Uterus (tissue), 4 donors: ENCODE data around the gene SCAP. TPM values are rescaled to one million over a fixed set of nuclear protein-coding genes. Genes with fewer than 3 reads are reported as not detected.

Experiments used
- DNase-seq, 2 donors: peaks; one replicate each; pipeline ENCODE4 v3.0.0-alpha.2; 2019 to 2020
- H3K27ac ChIP-seq, 2 donors: fragments of 200-600 bp; sonication (generic); 1 replicate in 1 of 2; 2 replicates in 1 of 2; pipeline ENCODE4 v1.5.1; 2016 to 2018
- H3K27me3 ChIP-seq, 2 donors: fragments of 200-600 bp; sonication (generic); one replicate each; pipeline ENCODE4 v1.5.1; 2018 to 2019; ENCODE audit warnings: control low read depth in 1 of 2
- H3K36me3 ChIP-seq, 2 donors: fragments of 200-600 bp; sonication (generic); one replicate each; pipeline ENCODE4 v1.5.1; 2019; ENCODE audit warnings: control low read depth in 1 of 2
- H3K4me1 ChIP-seq, 2 donors: fragments of 200-600 bp; sonication (generic); one replicate each; pipeline ENCODE4 v1.5.1; 2018 to 2019; ENCODE audit warnings: control low read depth in 1 of 2
- H3K4me3 ChIP-seq, 2 donors: fragments of 200-600 bp; sonication (generic); 1 replicate in 1 of 2; 2 replicates in 1 of 2; pipeline ENCODE4 v1.5.1; 2018 to 2019; ENCODE audit warnings: mild to moderate bottlenecking in 1 of 2
- H3K9me3 ChIP-seq, 2 donors: fragments of 200-600 bp; sonication (generic); one replicate each; pipeline ENCODE4 v1.5.1; 2019; ENCODE audit warnings: control low read depth in 1 of 2
- POLR2A ChIP-seq, 2 donors: fragments of 450-650 bp; IDR thresholded peaks; one replicate each; pipeline ENCODE4 v1.6.1; 2016; ENCODE audit warnings: antibody characterized with exemption in 2 of 2, mild to moderate bottlenecking in 1 of 2, moderate library complexity in 1 of 2
- intact Hi-C: fragments of 100-400 bp; cut with DNase I; formaldehyde crosslinking; loops from one replicate; pipeline ENCODE4 v1.15.1; 2023; ENCODE audit warnings: low total_unique reads
- total RNA-seq, 4 donors: library from RNA; depleted of rRNA in 3 of 4; stranded (reverse); fragments of >200 nt in 3 of 4; gene quantifications; one replicate each; pipeline versions ENCODE4 v1.1.0 to v1.2.4, GENCODE V29; 2014 to 2023
- TF ChIP-seq, protein P1 (sequence below), 4 experiments: fragments of 200-600 bp in 2 of 4; fragments of 450-650 bp in 2 of 4; sonication (generic) in 2 of 4; IDR thresholded peaks; one replicate each; pipeline ENCODE4 v1.5.1; 2016 to 2019; ENCODE audit warnings: antibody characterized with exemption in 4 of 4, mild to moderate bottlenecking in 2 of 4, moderate library complexity in 1 of 4
- donor health status: DM: yes; HTN: yes; CAD: no.

Gene SCAP
- total RNA-seq, 4 donors from 2014 or later, result 28.7 to 93.0 (median 48.3) TPM

DNA sequence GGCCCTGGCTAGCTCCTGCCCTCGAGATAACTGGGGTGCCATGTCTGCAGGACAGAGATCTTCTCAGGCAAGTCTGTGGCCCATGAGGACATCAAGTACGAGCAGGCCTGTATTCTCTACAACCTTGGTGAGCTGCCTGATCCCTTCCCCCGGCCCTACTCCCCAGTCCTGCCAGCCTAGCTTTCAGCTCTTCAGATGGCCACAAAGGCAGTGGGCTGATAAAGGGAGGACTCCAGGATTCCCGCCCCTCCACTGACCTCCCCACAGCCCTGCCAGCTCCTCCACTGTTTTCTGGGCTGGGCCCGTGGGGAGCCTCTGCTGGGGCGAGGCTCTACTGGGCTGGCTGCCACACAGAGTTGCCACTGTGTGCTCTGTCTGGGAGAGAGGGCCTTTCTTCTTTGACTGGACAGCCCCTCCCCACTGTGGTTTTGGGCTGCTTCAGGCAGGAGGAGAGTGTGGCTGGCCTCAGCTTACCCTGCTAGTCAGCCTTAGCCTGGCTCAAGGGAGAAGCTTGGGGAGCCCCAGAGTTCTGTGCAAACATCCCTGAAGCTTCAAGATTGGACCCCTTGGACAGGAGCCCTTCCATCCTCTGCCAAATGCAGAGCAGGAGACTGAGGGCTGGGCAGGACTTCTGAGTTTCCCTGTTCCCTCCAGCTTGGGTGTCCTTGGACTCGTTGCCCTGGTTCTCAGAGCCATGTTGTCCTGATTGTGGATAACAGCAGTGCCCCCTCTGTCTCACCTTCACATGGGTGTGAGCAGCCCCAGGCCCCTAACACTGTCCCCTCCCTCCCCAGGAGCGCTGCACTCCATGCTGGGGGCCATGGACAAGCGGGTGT, 70.6 kb downstream of the SCAP start:
- intact Hi-C loops, result no loop called here

GRCh38 chr3:47404431-47404876, 71.3 kb downstream of the SCAP start:
- peak overlapping the region; percentile 31 to 38 for H3K27ac ChIP-seq
- no peaks in the 10 kb centered on the region for H3K27me3 ChIP-seq
- no peak overlapping the region for H3K4me3 ChIP-seq
- H3K36me3 ChIP-seq, result no peaks in the 10 kb centered on the region
- H3K9me3 ChIP-seq, result no peaks in the 10 kb centered on the region
- no peak for DNase-seq
- intact Hi-C loops, result no loop called here
- H3K4me1 ChIP-seq, result peaks cover 0 to 9% of the 10 kb centered on the region in 2 donors
- TF ChIP-seq, protein P1, sequence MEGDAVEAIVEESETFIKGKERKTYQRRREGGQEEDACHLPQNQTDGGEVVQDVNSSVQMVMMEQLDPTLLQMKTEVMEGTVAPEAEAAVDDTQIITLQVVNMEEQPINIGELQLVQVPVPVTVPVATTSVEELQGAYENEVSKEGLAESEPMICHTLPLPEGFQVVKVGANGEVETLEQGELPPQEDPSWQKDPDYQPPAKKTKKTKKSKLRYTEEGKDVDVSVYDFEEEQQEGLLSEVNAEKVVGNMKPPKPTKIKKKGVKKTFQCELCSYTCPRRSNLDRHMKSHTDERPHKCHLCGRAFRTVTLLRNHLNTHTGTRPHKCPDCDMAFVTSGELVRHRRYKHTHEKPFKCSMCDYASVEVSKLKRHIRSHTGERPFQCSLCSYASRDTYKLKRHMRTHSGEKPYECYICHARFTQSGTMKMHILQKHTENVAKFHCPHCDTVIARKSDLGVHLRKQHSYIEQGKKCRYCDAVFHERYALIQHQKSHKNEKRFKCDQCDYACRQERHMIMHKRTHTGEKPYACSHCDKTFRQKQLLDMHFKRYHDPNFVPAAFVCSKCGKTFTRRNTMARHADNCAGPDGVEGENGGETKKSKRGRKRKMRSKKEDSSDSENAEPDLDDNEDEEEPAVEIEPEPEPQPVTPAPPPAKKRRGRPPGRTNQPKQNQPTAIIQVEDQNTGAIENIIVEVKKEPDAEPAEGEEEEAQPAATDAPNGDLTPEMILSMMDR (IDR thresholded peaks at IDR 0.05), result no peak
- no peak for TF ChIP-seq POLR2A (IDR thresholded peaks at IDR 0.05)

More for the DNA sequence above, 70.6 kb downstream of the SCAP start:
- H3K36me3 ChIP-seq, result no peaks in the 10 kb centered on the region
- no peaks in the 10 kb centered on the region for H3K27me3 ChIP-seq
- peak overlapping the region; percentile 31 to 38 for H3K27ac ChIP-seq
- TF ChIP-seq POLR2A (IDR thresholded peaks at IDR 0.05), result no peak
- TF ChIP-seq, protein P1 (IDR thresholded peaks at IDR 0.05), result no peak
- H3K4me3 ChIP-seq, result no peak overlapping the region
- H3K4me1 ChIP-seq, result peaks cover 0 to 9% of the 10 kb centered on the region in 2 donors
- no peaks in the 10 kb centered on the region for H3K9me3 ChIP-seq
- no peak for DNase-seq

DNA sequence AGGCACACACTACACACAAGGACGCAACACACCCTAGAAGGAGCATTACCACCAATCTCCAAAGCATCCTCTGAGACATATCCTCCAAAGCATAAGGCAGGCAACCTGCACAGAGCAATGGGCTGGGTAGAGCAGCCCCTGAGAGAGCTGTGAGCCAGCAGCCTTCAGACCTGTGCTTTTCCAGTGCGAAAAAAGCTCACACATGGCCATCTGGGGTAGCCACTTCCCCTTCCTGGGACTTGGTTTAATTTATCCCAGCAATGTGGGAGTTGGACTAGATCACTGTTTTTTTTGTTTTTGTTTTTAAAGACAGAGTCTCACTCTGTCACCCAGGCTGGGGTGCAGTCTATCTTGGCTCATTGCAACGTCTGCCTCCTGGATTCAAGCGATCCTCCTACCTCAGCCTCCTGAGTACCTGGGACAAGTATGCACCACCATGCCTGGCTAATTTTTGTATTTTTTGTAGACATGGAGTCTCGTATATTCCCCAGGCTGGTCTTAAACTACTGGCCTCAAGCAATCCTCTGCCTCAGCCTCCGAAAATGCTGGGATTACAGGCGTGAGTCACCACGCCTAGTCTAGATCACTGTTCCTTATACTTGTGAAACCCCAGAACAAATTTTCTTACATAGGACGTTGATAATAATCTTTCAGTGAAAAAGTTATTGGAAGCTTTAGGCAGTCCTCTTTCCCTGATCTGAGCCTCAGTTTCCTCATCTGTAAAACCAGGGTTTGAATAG, 76.0 kb downstream of the SCAP start:
- no peak overlapping the region for H3K27ac ChIP-seq
- no peaks in the 10 kb centered on the region for H3K9me3 ChIP-seq
- intact Hi-C loops, result no loop called here
- peaks cover 0 to 8% of the 10 kb centered on the region in 2 donors for H3K4me1 ChIP-seq
- no peaks in the 10 kb centered on the region for H3K36me3 ChIP-seq
- H3K27me3 ChIP-seq, result no peaks in the 10 kb centered on the region
- no peak for TF ChIP-seq POLR2A (IDR thresholded peaks at IDR 0.05)
- TF ChIP-seq, protein P1 (IDR thresholded peaks at IDR 0.05), result no peak
- no peak for DNase-seq
- no peak overlapping the region for H3K4me3 ChIP-seq

GRCh38 chr3:47399016-47399415, 76.7 kb downstream of the SCAP start:
- intact Hi-C loops, result no loop called here
- H3K4me3 ChIP-seq, result no peak overlapping the region
- H3K4me1 ChIP-seq, result peaks cover 0 to 4% of the 10 kb centered on the region in 2 donors
- DNase-seq, result no peak
- TF ChIP-seq, protein P1 (IDR thresholded peaks at IDR 0.05), result no peak
- no peak for TF ChIP-seq POLR2A (IDR thresholded peaks at IDR 0.05)
- no peak overlapping the region for H3K27ac ChIP-seq
- H3K27me3 ChIP-seq, result no peaks in the 10 kb centered on the region
- H3K9me3 ChIP-seq, result no peaks in the 10 kb centered on the region
- H3K36me3 ChIP-seq, result no peaks in the 10 kb centered on the region

GRCh38 chr3:47398228-47398627, 77.5 kb downstream of the SCAP start:
- TF ChIP-seq, protein P1 (IDR thresholded peaks at IDR 0.05), result no peak
- no peak for TF ChIP-seq POLR2A (IDR thresholded peaks at IDR 0.05)
- Histone ChIP-seq H3K36me3 (no peaks in the 10 kb centered on the region), H3K4me1 (peaks cover 0 to 5% of the 10 kb centered on the region in 2 donors), H3K27ac (no peak overlapping the region), H3K9me3 (no peaks in the 10 kb centered on the region), H3K4me3 (no peak overlapping the region), H3K27me3 (no peaks in the 10 kb centered on the region)
- intact Hi-C loops, result no loop called here
- no peak for DNase-seq
